Mesothelial cell of epicardium (in vitro differentiated cells): Measurements from ENCODE around the gene OSBPL6. TPM values are rescaled to one million over a fixed set of nuclear protein-coding genes. Genes with fewer than 3 reads are reported as not detected.
A peak's percentile ranks its signal among the peaks of the same experiment; 100 is the strongest.
"Not testable (repeated sequence)": the region's sequence is repeated elsewhere in the genome, so short reads cannot be mapped to it uniquely, and the experiment has no call there.

Experiments used
- DNase-seq, 2 experiments: peaks; one replicate each; pipeline ENCODE4 v3.0.0; 2021; ENCODE audit warnings: low spot score in 2 of 2; ENCODE audit not compliant: unreplicated experiment in 2 of 2
- H3K27ac Mint-ChIP-seq: 2 replicates; pipeline ENCODE4 v1.8.0; 2021; ENCODE audit warnings: mixed read lengths
- H3K27me3 Mint-ChIP-seq: 2 replicates; pipeline ENCODE4 v1.8.0; 2021; ENCODE audit warnings: low read depth, mixed read lengths
- H3K36me3 Mint-ChIP-seq: 2 replicates; pipeline ENCODE4 v1.8.0; 2021; ENCODE audit warnings: mixed read lengths
- H3K4me1 Mint-ChIP-seq: 2 replicates; pipeline ENCODE4 v1.8.0; 2021; ENCODE audit warnings: mixed read lengths
- H3K4me3 Mint-ChIP-seq: 2 replicates; pipeline ENCODE4 v1.8.0; 2021; ENCODE audit warnings: mild to moderate bottlenecking, moderate library complexity, mixed read lengths
- H3K9me3 Mint-ChIP-seq: 2 replicates; pipeline ENCODE4 v1.8.0; 2021; ENCODE audit warnings: mixed read lengths
- total RNA-seq: library from RNA; stranded (reverse); gene quantifications from 3 replicates; pipeline ENCODE4 v1.2.1, GENCODE V29; 2021
- TF ChIP-seq, protein P1 (sequence below): fragments of 200-600 bp; sonication (generic); IDR thresholded peaks from one replicate; pipeline ENCODE4 v1.5.0; 2021; ENCODE audit warnings: antibody characterized with exemption; ENCODE audit not compliant: unreplicated experiment

The OSBPL6 gene
- total RNA-seq, 1 donor from 2014 or later = 2.8 TPM

DNA sequence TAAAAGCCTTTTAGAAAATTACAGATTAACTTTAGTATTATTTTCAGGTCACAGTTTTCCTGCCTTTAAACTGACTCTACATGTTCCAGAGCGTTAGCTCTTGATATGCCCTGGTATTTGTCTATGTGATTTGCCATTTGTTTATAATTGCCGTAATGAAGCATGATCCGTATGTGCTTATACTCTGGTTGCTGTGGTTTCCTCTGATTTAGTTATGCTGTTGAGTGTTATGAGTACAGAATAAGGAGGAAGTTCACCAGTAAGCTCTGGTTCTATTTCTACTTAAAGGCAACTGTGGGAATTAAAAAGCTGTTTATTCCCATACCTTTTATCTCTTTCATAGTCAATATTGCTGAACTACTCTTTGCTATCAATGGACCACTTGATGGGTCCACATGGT, 123.5 kb downstream of the OSBPL6 start:
- Mint-ChIP-seq H3K27me3 (no peaks in the 10 kb centered on the region), H3K27ac (no peak overlapping the region), H3K9me3 (no peaks in the 10 kb centered on the region), H3K4me1 (peaks cover 41% of the 10 kb centered on the region), H3K36me3 (no peaks in the 10 kb centered on the region), H3K4me3 (no peak overlapping the region)
- no peak for DNase-seq
- TF ChIP-seq, protein P1, sequence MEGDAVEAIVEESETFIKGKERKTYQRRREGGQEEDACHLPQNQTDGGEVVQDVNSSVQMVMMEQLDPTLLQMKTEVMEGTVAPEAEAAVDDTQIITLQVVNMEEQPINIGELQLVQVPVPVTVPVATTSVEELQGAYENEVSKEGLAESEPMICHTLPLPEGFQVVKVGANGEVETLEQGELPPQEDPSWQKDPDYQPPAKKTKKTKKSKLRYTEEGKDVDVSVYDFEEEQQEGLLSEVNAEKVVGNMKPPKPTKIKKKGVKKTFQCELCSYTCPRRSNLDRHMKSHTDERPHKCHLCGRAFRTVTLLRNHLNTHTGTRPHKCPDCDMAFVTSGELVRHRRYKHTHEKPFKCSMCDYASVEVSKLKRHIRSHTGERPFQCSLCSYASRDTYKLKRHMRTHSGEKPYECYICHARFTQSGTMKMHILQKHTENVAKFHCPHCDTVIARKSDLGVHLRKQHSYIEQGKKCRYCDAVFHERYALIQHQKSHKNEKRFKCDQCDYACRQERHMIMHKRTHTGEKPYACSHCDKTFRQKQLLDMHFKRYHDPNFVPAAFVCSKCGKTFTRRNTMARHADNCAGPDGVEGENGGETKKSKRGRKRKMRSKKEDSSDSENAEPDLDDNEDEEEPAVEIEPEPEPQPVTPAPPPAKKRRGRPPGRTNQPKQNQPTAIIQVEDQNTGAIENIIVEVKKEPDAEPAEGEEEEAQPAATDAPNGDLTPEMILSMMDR = no peak

DNA sequence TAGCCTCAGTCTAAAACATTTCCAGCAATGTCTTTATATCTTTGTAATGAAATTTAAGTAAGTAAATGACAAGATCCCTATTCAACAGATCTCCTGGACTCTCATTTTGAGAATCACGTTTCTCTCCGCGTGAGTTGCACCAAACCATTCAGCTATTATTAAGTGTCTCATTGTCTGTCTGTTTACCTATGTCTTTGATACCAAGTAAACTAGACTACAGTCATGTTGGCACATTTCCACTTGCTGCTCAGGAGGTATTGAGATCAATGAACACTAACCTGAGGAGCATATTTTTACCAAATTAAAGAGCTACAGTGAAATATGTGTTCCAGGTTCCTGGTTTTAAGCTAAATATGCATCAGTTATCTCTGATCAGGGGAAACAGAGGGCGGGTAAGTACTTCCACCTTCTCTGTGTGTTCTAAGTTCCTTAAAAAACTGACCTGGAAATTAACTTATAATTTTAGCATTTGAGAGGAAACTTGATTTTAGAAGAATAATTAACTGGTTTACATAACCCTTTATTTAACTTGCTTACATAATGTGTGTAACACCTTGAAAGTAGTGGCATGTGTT, 125.8 kb downstream of the OSBPL6 start:
- DNase-seq = no peak
- TF ChIP-seq, protein P1 = no peak
- Mint-ChIP-seq H3K36me3 (no peaks in the 10 kb centered on the region), H3K4me1 (peaks cover 61% of the 10 kb centered on the region), H3K27ac (no peak overlapping the region), H3K27me3 (no peaks in the 10 kb centered on the region), H3K9me3 (no peaks in the 10 kb centered on the region), H3K4me3 (no peak overlapping the region)

DNA sequence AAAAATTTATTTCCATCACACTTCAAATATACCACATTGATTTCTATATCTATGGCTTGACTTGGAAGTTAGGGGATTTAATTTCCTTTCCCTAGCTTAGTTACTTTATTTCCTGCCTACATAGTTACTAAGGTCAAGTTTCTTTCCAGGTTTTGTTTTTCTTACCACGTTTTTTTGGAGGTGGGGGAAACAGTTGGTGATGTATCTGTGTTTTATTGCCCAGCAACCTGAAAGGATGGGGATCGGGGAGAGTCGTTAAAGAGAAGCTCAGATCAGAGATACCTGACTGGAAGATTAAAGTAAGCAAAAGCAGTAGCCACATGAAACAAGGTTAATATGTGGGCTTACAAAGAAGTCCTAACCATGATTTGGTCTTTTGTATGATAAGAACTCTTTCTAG, 127.8 kb downstream of the OSBPL6 start:
- Mint-ChIP-seq H3K27me3 (no peaks in the 10 kb centered on the region), H3K9me3 (no peaks in the 10 kb centered on the region), H3K36me3 (no peaks in the 10 kb centered on the region), H3K4me3 (no peak overlapping the region), H3K27ac (peak overlapping the region; percentile 94), H3K4me1 (peaks cover 62% of the 10 kb centered on the region)
- DNase-seq = no peak
- TF ChIP-seq, protein P1 = no peak

DNA sequence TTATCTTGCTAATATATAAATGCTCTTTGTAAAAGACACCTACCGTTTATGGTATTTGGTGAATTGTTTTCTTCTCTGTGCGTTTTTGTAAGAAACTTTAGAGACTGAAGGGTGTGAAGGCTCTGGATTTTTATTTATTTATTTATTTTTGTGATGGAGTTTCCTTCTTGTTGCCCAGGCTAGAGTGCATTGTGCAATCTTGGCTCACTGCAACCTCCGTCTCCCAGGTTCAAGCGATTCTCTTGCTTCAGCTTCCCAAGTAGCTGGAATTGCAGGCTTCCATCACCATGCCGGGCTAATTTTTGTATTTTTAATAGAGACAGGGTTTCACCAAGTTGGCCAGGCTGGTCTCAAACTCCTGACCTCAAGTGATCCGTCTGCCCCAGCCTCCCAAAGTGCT, 129.0 kb downstream of the OSBPL6 start:
- H3K9me3 Mint-ChIP-seq, H3K36me3 Mint-ChIP-seq, H3K27me3 Mint-ChIP-seq, H3K4me3 Mint-ChIP-seq, DNase-seq: not testable (repeated sequence)
- peak overlapping the region; percentile 94 for H3K27ac Mint-ChIP-seq
- peaks cover 74% of the 10 kb centered on the region for H3K4me1 Mint-ChIP-seq

DNA sequence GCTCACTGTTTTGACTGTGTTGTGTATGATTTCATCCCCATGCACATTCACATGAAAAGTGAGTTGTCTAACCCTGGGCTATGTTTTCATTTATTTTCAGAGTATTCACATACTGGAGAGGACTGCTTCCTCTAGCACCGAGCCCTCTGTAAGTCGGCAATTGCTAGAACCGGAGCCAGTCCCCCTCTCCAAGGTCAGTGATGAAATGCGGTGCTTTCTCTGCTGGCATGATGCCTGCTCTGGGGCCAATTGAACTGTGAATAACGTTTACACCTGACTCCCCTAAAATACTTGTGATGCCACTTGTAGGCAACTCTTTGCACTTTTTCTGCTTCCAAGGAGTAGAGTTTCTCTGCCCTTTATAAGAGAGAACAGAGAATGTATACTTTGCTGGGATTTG, 129.8 kb downstream of the OSBPL6 start:
- no peak for DNase-seq
- TF ChIP-seq, protein P1 = no peak
- Mint-ChIP-seq H3K4me3 (peak overlapping the region; percentile 22), H3K27ac (peak overlapping the region; percentile 94), H3K27me3 (no peaks in the 10 kb centered on the region), H3K36me3 (no peaks in the 10 kb centered on the region), H3K4me1 (peaks cover 70% of the 10 kb centered on the region), H3K9me3 (no peaks in the 10 kb centered on the region)

DNA sequence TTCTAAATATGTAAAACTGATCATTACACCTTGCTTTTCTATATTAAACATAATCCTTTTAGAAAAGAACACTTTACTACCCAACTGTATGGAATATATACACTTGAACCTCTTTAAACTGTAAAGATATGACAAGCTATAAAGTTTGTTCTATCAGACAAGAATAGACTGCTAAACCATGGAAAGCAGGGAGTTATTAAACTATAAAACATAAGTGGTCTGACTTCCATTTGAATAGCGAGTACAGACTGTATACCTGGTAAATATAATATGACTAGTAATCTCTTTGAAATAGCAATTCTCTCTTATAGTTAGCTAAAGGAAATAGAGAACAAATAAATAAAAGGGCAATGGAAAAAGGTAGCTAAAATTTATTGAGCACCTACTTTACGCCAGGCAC, 131.0 kb downstream of the OSBPL6 start:
- Mint-ChIP-seq H3K27me3 (no peaks in the 10 kb centered on the region), H3K9me3 (no peaks in the 10 kb centered on the region), H3K36me3 (no peaks in the 10 kb centered on the region)

More for the DNA sequence above, 131.0 kb downstream of the OSBPL6 start:
- DNase-seq = no peak
- H3K4me3 Mint-ChIP-seq = no peak overlapping the region
- H3K4me1 Mint-ChIP-seq = peaks cover 59% of the 10 kb centered on the region
- TF ChIP-seq, protein P1 = no peak
- H3K27ac Mint-ChIP-seq = no peak overlapping the region
